HG02943 (cell line): ENCODE measurements around the gene PGAP2.

Experiments used
- ATAC-seq: cut with Tn5 transposase; IDR thresholded peaks from one replicate; pipeline ENCODE4 v1.9.1; 2021; ENCODE audit warnings: mild to moderate bottlenecking, low read depth, moderate library complexity; ENCODE audit not compliant: unreplicated experiment

Gene PGAP2

DNA sequence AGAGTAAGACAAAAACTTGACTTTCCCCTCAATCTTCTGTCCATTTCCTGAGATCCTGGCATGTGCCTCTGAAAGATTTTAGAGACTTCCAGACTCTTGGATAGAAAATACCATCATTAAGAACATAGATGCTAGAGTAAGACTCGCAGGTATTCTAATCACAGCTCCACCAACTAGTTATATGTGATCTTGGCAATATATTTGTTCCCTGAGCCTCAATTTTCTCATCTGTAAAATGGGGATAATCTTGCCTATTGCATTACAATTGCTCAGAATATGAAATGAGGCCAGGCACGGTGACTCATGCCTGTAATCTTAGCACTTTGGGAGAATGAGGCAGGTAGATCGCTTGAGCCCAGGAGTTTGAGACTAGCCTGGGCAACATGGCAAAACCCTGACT is 21.7 kb downstream of the PGAP2 start:
- no peak for ATAC-seq

DNA sequence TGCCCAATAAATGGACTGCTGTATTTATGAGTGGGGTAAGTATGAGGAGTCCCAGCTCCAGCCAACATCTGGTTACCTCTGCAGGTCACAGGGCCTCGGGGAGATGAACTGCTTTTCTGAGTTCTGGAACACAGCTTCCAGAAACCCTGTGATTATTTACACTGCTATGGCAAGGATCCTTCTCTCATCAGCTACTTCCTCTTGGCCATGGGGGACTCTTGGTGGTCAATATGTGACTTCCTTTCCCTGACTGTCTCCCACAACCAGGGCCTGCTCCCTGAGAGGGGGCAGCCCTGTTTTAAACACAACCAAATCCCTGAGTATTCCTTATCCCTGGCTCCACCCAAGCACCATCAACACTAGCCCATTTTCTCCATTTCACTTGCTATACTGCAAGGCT is 22.4 kb downstream of the PGAP2 start:
- no peak for ATAC-seq

DNA sequence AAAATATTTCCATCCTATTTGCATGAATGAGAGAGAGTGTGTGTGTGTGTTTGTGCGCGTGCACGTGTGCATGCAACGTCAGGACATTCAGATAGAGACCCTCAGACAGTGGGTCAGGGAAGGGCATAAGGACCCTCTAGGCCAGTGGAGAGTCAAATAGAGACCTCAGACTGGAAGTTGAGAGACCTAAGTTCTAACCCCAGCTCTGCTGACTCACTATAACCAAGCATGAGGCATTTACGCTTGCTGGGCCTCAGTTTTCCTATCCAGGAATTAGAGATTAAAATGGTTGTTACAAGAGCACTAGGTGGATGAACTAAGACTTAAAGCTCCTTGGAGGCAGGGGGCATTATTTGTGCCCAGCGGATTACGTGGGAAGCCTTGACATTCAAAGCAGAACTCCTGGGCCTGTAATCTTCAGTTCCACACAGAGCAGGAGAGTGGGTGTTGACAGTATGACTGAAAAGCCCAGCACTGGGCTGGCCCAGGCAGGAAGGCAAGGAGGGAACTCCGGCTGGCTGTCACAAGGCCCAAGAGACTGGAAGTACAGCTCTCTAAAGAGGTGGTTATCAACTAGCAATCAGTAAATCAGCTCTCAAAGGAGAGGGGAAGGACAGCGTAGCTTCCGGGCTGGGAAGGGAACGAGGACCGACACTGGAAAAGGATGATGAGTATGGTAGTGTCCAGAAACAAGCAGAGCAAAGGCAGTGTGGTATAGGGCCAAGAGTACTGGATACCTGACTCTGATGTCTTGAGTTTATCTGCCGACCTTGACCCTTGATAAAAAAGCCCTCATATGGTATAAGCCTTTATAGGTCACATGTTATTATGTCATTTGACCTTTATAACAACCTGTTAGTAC is 23.2 kb downstream of the PGAP2 start:
- ATAC-seq = no peak

DNA sequence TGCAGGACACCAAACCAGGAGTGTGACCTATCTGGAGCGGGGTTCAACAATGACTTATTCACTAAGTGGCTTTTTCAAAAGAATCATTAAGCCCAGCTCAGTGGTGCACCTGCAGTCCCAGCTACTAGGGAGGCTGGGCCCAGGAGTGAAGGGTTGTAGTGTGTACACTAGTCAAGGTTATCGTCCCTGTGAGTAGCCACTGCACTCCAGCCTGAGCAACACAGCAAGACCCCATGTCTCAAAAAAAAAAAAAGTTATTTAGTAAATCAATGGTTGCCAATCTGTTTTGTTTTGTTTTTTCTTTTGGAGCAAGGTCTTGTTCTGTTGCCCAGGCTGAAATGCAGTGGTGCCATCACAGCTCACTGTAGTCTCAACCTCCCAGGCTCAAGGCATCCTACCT is 24.5 kb downstream of the PGAP2 start:
- ATAC-seq = no peak

DNA sequence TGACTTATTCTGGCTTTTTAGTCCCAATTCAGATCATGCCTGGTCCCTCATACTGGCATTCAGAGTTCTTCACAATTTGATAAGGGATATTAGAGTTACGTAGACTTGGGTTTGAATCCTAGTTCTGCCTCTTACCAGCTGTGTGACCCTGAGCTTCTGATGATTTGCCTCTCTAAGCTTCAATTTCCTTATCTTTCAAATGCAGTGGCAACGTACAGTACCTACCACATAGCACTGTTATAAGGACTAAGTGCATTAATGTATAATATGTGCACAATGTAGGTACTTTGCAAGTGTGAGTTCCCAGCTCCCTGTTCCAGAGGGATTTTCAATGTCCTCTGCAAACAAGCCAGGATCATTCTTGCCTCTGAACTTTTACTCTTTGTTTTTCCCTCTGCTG is 25.1 kb downstream of the PGAP2 start:
- no peak for ATAC-seq

DNA sequence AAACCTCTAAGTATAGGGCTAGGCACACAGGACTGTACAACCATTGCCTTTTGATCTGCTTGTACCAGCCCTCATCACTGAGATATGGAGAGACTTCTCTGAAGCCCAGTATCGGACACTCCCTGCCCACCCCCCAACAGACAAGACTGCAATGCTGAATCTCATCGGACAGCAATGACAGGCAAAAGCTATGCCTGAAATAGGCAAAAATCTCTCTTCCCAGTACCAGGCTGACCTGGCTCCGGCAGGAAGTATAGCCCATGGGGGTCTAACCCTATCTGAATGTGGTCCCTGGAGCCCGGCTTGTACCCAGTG is 25.9 kb downstream of the PGAP2 start:
- ATAC-seq = no peak

DNA sequence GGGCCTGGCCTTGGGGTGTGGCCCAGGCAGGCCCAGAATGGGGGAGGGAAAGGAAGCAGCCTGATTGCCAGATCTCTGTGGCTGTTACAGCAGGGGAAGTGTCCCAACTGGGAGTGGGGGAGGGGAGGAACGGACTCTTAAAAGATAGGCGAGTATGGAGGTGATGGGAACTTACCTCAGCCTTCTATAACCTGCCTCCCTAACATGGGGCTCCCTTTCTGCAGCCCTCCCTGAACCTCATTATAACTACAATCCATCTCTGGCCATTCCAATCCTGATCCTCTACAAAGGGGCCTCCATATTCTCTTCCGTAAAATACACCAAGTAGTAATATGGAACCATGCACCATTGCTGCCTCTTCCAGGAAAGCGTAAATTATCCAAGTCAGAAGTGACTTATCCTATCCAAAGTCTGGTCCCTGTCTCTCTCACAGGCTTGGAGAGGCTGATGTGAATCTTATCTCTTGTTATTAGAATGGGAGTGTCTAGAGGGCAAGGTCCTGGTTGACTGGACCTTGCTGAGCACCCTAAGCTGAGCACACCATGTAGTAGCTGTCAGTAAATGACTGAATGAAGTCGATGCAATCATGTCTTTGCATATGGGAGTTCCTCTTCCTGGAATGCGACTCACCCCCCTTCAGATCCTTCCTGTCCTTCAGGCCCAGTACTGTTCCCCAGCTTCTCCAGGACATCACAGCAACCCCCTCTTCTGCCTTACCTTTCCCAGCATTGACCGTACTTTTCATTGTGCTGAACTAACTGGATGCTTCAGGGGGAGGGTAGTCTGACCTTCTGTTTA is 26.5 kb downstream of the PGAP2 start:
- ATAC-seq = no peak

DNA sequence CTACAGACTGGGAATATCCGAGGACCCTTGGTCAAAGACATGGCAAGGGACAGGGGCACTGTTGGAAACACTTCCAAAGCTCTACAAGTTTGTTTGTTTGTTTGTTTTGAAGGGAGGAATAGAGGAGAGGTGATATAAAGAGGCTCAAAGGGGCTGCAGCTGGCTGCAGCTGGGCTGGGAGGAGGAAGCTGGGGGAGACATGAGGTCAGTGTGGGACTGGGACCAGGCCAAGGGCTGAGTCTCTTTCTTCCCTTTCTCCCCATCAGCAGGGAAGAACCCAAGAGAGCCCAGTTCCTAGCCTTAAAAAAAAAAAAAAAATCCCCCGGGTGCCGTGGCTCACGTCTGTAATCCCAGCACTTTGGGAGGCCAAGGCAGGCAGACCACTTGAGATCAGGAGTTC is 27.4 kb downstream of the PGAP2 start:
- no peak for ATAC-seq

DNA sequence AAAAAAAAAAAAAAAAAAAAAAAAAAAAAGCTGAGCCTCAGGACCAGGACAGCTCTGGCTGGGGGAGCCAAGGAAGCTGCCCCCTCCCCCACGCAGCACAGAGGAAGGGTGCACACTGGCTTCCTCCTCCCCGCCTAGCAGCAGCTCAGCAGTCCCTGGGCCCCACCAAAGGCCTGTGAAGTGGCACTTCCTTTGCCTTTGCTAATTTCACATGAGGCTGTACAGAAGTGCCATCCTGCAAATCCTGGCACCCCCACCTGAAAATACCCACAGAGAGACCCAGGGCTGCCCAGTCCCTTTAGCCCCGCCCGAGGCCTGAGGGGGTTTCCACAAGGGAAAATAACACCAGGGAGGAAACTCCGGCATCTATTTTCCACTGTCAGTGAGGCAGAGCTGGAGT is 28.5 kb downstream of the PGAP2 start:
- no peak for ATAC-seq

DNA sequence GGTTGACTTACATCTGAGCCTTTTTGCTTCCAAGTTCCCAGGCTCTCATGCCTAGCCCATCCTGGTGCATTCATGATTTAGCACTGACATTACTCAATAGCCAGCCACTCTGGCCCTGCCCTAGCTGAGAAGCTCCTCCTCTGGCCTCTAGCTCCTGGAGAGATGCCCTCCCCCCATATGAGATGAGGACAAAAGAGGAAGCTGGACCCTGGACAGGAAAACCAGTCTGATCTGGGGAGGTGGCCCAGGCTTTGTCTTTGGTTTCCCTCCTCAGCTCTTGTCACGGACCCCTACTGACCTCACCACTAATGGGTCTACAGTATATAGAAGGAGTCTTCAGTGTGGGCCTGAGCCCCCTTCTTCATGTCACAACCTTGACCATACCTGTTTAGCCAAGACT is 29.4 kb downstream of the PGAP2 start:
- ATAC-seq = no peak

DNA sequence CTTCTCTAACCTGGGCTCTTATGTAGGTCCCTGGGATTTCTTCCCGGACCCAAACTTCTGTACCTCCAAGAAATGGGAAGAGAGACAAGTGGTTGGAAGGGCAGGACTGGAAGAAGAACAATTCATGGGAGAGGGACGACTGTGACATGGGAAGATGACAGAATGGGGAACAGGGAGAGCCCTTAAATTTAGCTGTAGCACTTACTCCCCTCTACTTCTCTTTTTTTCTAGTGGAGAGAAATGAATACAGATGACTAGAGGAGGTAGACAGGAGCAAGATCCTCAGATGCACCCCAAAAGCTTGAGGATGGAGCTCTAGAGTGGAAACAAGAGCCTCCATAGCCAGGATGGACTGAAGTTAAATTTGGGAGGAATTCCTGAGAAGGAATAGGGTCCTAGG is 30.1 kb downstream of the PGAP2 start:
- no peak for ATAC-seq

DNA sequence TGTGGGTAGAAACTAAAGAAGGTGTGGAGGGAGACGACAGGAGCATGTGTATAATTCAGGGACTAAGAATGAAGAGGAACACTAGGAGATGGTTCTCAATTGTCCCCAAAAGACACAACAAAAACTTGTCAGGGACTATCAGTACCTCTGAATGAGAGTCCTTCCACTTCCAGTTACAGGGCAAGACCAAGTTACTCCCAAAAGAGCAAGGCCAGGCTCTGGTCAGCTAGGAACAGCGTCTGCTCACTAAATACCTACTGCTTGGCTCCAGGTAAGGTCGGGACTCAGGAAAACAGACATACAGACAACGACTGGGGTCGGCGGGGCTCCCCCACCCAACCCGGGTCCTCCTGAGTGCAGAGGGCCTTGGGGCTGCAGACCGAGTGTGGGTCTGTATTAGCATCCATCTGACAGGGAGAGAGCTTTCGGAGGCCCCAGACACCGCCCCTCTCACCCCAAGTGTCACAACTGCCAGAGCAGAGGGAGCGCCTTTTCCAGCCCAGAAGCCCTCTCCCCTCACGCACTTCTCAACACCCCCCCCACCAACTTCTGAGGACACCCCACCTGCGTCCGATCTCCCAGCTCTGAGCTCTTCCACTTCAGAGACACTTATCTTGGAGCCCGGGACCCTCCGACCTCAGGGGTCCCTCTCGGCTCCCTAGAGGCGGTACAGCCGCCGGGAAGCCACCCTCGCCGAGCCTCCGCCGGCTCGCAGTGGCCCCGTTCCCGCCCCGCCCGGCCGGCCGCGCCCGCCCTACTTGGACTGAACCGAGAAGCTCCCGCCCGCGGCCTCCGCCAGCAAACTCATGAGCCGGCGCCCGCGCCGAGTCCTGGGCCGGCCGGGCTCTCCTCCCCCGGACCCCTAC is 31.9 kb downstream of the PGAP2 start:
- ATAC-seq = peak; percentile 2

DNA sequence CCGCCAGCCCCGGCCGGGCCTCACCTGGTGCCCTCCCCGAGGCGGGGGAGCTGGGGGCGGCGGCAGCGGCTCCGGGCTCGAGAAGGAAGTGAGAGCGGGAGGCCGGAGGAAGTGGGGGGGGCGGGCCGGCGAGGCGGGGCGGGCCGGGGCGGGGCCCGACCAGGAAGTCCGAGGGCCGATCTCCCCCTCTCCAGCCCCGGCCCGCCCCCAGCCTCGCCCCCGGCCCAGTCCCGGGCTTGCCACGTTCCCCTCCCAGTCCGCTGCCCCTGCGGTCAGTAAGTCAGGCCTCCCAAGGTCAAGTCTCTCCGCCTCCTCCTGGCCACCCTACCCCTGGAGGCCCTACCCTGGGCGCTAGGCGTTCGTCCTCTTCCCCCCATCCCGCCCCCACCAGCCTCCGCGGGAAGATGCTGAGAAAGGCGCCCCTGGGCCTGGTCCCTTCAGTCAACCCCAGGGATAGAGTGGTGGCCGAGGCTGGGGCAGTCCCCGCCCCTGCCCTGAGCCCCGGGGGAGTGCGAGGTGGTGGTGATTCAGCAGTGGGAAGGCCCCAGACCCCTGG is 32.6 kb downstream of the PGAP2 start, which contains the start of gene RHOG:
TSS of gene RHOG (minus strand) at position 90 of the 556 bp plus-strand sequence. CDS start 12,821 bp downstream, outside the sequence.
- peak; percentile 39 for ATAC-seq

DNA sequence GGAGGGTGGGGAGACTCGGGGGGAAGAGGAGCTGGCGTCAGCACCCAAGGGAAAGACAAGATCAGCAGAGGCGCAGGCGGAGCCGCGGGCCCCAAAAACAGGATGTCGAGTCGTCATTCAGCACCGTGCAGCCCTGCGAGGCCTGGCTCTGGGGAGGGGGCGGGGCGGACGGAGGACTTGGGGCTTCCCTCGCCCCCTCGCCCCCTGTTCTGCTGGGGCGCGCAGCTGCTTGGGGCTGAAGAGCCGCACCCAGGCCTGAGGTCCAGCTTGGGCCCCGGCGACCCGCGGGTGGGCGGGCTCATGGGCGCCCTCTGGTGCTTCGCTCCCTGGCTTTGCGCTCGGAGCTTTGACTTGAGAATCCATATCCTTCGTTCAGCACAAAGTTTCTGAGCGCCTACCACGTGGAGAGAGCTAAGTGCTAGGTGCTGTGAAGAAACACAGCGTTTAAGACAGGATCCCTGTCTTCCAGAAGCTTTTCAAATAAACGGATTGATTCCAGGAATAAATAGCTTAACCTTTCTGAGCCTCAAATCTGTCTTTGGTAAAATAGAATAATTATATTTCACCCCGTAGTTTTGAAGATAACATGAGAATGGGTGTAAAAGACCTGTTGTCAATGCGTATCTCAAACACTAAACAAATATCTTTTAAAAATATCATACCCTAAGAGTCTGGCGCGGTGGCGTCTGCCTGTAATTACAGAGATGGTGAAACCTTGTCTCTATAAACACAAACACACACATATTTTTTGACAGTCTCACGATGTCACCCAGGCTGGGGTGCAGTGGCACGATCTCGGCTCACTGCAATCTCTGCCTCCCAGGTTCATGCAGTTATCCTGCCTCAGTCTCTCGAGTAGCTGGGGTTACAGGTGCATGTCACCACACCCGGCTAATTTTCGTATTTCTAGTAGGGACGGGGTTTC is 33.3 kb downstream of the PGAP2 start:
- peak; percentile 50 for ATAC-seq

DNA sequence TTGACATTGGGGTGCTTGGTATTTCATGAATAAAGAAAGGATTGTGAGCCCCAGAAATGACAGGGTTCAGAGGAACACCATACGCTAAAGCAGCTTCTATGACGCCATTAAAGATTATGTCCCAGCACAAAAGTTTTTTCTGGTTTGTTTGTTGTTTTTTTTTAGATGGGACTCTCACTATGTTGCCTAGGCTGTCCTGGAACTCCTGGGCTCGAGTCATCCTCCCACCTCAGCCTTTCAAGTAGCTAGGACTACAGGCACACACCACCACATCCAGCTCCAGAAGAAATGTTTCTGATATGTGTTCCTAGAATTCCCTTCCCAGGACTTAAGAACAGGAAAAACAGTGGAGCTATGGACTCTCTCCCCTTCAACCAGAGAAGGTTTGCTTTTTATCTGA is 35.0 kb downstream of the PGAP2 start:
- ATAC-seq = no peak

DNA sequence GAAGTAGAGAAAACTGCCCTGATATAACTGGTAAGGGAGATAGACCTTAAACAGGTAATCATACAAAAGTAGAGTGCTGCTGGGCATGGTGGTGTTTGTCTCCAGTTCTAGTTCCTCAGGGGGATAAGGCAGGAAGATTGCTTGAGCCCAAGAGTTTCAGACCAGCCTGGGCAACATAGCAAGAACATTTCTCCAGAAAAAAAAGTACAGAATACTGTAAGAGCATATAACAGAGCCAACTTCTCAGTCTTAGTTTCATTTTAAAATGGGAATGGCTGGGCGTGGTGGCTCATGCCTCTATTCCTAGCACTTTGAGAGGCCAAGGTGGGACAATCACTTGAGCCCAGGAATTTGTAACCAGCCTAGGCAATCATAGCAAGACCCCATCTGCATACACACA is 36.9 kb downstream of the PGAP2 start:
- ATAC-seq = no peak

DNA sequence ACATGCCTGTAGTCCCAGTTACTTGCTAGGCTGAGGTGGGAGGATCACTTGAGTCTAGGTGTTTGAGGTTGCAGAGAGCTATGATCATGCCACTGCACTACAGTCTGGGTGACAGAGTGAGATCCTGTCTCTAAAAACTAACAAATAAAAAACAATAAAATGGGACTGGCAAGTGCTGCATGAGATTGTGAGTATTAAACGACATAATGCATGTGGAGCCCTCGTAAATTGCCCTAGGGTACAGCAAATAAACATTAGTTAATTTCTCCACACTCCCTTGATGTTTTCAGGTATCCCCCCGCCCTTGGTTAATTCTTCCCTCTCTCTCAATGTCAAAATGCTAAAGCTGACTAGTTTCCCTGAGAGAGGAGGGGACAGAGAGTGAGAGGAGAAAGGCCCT is 37.3 kb downstream of the PGAP2 start:
- no peak for ATAC-seq

DNA sequence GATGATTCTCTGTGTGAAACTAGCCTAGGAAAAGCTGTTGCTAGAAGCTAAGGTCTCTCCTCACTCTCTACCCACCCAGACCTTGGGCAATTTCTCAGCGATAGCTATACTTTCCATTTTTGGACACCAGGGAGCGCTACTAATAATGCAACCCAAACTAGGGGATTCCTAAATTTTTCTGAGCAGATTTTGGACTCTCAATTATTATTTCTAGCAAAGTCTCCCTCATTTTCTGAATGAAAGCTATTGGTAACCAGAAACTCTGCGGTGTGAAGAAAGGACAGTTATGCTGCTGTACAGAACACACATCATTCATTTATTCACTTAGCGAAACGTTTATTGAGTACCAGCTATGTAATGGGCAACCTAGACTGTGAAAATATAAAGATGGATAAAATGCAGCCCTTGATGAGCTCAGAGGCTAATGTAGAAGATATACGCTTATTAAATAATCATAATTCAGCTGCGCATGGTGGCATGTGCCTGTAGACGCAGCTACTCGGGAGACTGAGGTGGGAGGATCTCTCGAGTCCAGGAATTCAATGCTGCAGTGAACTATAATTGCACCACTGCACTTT is 41.0 kb downstream of the PGAP2 start:
- no peak for ATAC-seq

DNA sequence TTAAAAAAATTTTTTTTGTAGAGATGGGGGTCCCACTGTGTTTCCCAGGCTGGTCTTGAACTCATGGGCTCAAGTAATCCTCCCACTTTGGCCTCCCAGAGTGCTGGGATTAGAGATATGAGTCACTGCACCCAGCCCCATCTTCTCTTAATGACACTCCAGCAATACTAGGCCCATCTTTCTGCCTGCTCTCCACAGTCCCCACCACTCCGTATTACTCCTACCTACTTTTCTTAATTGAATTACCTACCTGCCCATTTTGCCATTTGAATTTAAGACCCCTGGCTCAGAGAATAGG is 45.1 kb downstream of the PGAP2 start:
- no peak for ATAC-seq
